GM21360 (cell line): ENCODE measurements around the gene TXNDC15.
"Not testable (repeated sequence)": the region's sequence is repeated elsewhere in the genome, so short reads cannot be mapped to it uniquely, and the experiment has no call there.

Experiments used
- ATAC-seq: cut with Tn5 transposase; IDR thresholded peaks from one replicate; pipeline ENCODE4 v1.9.1; 2021; ENCODE audit warnings: mild to moderate bottlenecking, moderate library complexity; ENCODE audit not compliant: unreplicated experiment

TXNDC15 gene

GRCh38 chr5:134877159-134877558, 3.0 kb downstream of the TXNDC15 start:
- ATAC-seq = no peak

GRCh38 chr5:134878403-134878802, 4.2 kb downstream of the TXNDC15 start:
- ATAC-seq = no peak

GRCh38 chr5:134879456-134879855, 5.3 kb downstream of the TXNDC15 start:
- no peak for ATAC-seq

- ATAC-seq = not testable (repeated sequence)
These were observed 6.8 kb downstream of the TXNDC15 start for GRCh38 chr5:134880937-134881336.

GRCh38 chr5:134881711-134882110, 7.5 kb downstream of the TXNDC15 start:
- ATAC-seq = not testable (repeated sequence)

- ATAC-seq = no peak
These were observed 13.5 kb downstream of the TXNDC15 start for GRCh38 chr5:134887593-134888159.

- ATAC-seq = no peak
These were observed 15.2 kb downstream of the TXNDC15 start for GRCh38 chr5:134889335-134889734.

GRCh38 chr5:134891473-134891872, 17.3 kb downstream of the TXNDC15 start:
- ATAC-seq = no peak

- ATAC-seq = no peak
These were observed 18.1 kb downstream of the TXNDC15 start for GRCh38 chr5:134892282-134892681.

- ATAC-seq = no peak
These were observed 18.8 kb downstream of the TXNDC15 start for GRCh38 chr5:134892926-134893325.

GRCh38 chr5:134893748-134894505, 19.8 kb downstream of the TXNDC15 start:
- ATAC-seq = no peak

GRCh38 chr5:134902071-134902801, 28.1 kb downstream of the TXNDC15 start:
- ATAC-seq = peak; percentile 24

GRCh38 chr5:134904610-134905245, 30.6 kb downstream of the TXNDC15 start, which contains the start of gene PCBD2:
PCBD2 (plus strand) TSS chr5:134905131; CDS start chr5:134905140, 9 bp downstream.
- ATAC-seq = peak; percentile 81

GRCh38 chr5:134905246-134905996, 31.2 kb downstream of the TXNDC15 start:
- peak; percentile 32 for ATAC-seq

- no peak for ATAC-seq
These were observed 32.6 kb downstream of the TXNDC15 start for GRCh38 chr5:134906811-134907210.

GRCh38 chr5:134910752-134911151, 36.6 kb downstream of the TXNDC15 start:
- ATAC-seq = not testable (repeated sequence)

GRCh38 chr5:134911285-134912206, 37.4 kb downstream of the TXNDC15 start:
- ATAC-seq = no peak

GRCh38 chr5:134913254-134913653, 39.1 kb downstream of the TXNDC15 start:
- no peak for ATAC-seq

GRCh38 chr5:134913795-134914194, 39.6 kb downstream of the TXNDC15 start:
- ATAC-seq = no peak
